Astrocyte of the hippocampus (primary cell): ENCODE measurements around the gene TM6SF1.
"Not testable (repeated sequence)": the region's sequence is repeated elsewhere in the genome, so short reads cannot be mapped to it uniquely, and the experiment has no call there.

Source experiments
- DNase-seq: peaks from one replicate; pipeline ENCODE4 v3.0.0; 2011; ENCODE audit warnings: low read depth, low spot score

TM6SF1 gene

GRCh38 chr15:83088876-83089275, 18.6 kb upstream of the TM6SF1 start:
- no peak for DNase-seq

- DNase-seq, result no peak
Measured at GRCh38 chr15:83090465-83090864, 17.0 kb upstream of the TM6SF1 start.

DNA sequence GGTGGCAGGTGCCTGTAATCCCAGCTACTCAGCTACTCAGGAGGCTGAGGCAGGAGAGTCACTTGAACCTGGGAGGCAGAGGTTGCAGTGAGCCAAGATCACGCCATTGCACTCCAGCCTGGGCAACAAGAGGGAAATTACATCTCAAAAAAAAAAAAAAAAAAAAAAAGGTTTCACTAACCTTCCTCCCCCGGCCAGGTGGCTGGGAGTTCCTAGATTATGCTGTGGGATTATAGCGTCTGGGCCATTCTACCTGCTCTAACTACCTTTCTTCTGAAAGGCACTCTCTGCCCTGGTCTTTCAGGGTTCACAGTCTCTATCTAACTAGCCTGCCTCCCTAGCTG, 15.5 kb upstream of the TM6SF1 start:
- not testable (repeated sequence) for DNase-seq

DNA sequence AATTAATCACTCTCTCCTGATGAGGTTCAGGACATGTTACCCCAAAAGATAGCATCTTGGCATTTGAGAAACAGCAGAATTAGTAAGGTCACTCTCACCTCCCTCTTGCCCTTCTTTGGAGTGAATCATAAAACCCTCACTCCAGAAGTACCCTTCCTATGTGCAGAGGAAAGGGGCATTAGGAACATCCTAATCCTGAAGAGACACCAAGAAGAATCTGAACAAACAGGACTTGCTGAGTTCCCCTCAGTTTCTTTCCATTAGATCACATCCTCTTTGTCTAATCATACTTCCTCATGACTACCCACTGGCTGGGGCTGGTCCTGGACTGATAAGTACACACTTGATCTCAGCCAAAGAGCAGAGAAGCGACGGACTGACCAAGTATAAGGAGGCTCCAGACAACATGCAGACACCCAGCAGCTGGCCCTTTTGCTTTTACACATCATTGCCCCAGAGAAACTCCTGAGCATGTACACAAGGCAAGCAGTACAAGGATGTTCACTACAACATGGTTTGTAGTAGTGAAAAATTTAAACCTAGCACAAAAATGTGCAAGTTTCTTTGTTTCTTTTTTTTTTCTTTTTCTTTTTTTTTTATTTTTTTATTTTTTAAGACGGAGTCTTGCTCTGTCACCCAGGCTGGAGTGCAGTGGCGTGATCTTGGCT, 15.0 kb upstream of the TM6SF1 start:
- no peak for DNase-seq

- no peak for DNase-seq
Measured at GRCh38 chr15:83094583-83094982, 12.9 kb upstream of the TM6SF1 start.

DNA sequence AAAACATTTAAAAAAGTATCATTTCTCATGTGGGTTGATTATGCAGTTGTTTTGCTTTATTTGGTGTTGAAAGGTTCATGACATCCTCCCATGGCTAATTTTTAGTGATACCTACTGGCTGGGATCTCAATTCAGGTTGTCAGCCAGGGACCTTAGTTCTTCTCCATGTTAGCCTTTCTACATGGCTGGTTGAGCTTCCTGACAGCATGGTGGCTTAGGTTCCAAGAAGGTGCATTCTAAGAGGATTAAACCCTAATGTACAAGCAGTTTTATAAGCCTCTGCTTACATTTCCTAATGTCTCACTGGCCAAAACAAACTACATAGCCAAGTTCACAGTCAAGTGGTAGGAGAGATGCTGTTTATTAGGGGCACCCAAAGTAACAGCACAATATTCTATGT, 9.4 kb upstream of the TM6SF1 start:
- DNase-seq, result no peak

- DNase-seq, result no peak
Measured at GRCh38 chr15:83099290-83099689, 8.2 kb upstream of the TM6SF1 start.

- DNase-seq, result no peak
Measured at GRCh38 chr15:83100097-83100646, 7.3 kb upstream of the TM6SF1 start.

DNA sequence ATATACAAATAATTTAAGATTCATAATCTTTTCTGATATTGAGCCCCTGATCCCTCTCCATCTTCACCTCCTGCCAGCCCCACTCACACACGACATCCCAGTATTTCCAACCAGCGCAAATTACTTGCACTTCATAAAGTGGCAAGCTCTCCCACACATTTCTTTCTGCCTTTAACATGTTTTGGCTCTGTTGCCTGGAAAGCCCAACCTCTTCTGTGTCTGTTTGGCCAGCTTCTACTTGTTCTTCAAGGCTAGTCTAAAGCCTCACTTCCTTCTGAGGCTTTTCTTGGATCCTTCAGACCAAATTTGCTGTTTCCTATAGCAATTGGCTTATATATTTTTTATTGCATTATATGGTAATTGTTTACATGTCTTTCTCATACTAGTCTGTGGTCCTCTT, 5.1 kb upstream of the TM6SF1 start:
- DNase-seq, result no peak

GRCh38 chr15:83104141-83104540, 3.3 kb upstream of the TM6SF1 start:
- DNase-seq, result no peak

DNA sequence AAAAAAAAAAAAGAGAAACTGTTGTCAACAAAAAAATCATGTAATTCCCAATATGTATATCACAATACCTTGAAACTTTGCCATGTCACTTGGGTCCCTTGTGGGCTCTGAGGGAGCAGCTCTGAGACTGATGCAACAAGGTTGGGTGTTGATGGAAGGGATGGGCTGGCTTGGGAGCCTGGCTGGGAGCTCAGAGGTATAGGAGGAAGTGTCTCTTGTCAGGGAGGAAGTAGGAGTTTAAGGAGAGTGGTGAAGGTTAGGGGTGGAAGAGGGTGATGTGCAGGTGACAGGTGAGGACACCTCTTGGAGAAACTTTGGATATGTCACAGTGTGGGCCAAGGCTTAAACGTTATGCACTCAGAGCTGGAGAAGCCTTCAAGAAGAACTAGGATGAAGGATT, 2.0 kb upstream of the TM6SF1 start:
- no peak for DNase-seq

DNA sequence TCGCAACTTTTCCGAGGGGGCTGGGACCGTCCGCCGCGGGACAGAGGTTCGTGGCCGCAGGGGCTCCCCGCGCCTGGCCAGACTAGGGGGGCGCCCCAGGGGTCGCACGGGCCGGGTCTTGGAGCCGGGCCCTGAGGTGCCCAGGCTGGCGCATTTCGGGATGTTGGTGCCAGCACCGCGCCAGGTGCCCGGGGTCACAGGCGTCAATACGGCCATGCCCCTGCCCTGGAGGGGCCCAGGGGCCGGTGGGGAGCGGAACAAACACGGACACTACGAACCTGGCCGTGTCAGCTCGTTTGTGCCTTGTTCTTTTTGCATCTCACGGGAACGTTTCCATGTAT, 366 bp downstream of the TM6SF1 start:
- no peak for DNase-seq

DNA sequence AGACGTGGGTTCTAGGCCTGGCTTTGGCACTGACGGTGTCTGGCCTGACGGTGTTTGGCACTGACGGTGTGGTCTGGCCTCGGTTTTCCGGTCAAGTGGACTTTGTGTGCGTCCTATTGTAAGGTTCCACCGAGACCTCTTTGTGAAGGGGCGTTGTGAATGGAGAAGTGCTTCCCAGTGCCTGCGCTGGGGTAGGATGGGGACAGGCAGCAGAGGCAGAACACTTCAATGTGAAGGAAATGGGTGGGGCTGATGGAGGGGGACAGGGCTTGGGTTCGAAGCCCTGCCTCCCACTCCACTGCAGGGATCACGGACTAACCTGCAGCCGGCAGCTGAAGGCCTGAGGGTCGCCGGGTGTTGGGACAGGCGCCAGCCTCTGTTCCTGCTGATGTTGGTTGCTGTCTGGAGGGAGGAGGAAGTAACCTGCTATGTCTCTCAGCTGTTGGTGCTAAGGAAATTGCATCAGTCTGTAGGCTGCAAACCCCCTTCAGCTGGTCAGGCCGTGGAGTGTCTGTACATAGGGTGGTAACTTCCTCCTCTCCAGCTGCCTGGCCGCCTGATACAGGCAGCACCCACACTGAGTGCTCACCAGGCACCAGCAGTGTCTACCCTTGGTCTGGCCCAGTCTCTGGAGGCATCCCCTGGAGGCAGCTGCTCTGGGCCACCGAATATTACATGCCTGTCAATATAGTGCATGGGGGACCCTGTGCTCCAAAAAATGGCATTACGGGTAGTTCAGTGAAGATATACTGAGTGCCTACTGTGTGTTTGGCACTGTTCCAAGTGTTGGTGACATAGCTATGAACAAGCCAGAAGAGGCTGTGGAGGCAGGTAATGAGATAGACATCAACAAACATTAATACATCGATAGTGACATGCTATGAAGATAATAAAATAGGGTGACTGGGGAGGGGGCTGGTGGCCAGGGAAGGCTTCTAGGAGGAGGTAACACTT, 1.1 kb downstream of the TM6SF1 start:
- DNase-seq, result no peak

DNA sequence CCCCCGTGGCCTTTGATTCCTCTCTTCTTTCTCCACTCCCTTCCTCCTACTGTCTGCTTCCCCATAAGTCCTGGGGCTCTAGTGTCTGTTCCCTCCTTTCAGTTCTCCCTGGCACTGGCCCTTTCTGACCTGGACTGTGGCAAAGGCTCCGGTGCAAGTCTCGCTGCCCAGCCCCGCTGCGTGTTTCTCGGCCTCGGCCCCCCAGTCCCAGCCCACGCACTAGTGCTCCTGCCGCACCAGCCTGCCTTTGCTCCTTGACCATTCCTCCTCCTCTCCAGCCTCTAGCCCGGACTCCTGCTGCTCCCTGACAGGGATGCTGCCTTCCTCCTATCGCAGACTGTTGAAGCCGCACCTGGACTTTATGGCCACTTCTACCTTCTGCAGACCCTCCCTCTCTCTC, 2.1 kb downstream of the TM6SF1 start:
- DNase-seq, result no peak

- DNase-seq, result no peak
Measured at GRCh38 chr15:83110381-83110780, 2.9 kb downstream of the TM6SF1 start.

DNA sequence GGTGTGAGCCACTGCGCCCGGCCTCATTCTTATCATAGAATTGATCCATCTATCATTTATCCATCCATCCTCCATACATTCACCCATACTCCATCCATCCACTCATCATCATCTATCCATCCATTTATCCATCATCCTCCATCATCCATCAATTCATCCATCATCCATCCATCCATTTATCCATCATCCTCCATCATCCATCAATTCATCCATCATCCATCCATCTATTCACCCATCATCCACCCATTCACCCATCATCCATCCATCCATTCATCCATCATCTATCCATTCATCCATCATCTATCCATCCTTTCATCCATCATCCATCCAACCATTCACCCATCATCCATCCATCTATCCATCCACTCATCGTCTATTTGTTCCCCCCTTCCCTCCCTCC, 3.7 kb downstream of the TM6SF1 start:
- DNase-seq, result no peak

GRCh38 chr15:83112233-83112955, 4.9 kb downstream of the TM6SF1 start:
- DNase-seq, result peak; percentile 85

GRCh38 chr15:83112956-83113299, 5.5 kb downstream of the TM6SF1 start:
- no peak for DNase-seq

GRCh38 chr15:83113881-83114674, 6.6 kb downstream of the TM6SF1 start:
- DNase-seq, result no peak

DNA sequence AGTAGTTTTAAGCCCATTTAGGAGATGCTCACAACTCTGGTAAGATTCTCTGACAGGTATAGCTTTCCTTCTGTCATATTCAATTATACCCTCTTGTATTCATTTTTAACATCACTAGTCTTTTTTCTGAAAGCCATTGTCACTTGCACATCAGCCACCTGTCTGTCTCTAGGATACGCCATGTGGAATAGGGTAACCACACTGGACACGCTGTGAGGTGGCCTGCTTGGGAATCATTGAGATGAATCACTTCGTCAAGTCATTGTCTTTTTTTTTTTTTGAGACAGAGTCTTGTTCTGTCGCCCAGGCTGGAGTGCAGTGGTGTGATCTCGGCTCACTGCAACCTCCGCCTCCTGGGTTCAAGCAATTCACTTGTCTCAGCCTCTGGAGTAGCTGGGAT, 7.4 kb downstream of the TM6SF1 start:
- no peak for DNase-seq

GRCh38 chr15:83115410-83115809, 8.0 kb downstream of the TM6SF1 start:
- DNase-seq, result no peak
